KBM-7 (cell line): Measurements from ENCODE around the gene KAT6B.

ENCODE experiments used
- DNase-seq: peaks from one replicate; pipeline ENCODE4 v3.0.0-alpha.2; 2015
- in situ Hi-C: fragments of 300-500 bp; cut with MboI; formaldehyde crosslinking; loops from 2 replicates; pipeline ENCODE4 v1.14.3; 2020; ENCODE audit warnings: low sequenced_read_pairs, low pct_unique_long_range_greater_than_20kb, mixed read lengths

The KAT6B gene

DNA sequence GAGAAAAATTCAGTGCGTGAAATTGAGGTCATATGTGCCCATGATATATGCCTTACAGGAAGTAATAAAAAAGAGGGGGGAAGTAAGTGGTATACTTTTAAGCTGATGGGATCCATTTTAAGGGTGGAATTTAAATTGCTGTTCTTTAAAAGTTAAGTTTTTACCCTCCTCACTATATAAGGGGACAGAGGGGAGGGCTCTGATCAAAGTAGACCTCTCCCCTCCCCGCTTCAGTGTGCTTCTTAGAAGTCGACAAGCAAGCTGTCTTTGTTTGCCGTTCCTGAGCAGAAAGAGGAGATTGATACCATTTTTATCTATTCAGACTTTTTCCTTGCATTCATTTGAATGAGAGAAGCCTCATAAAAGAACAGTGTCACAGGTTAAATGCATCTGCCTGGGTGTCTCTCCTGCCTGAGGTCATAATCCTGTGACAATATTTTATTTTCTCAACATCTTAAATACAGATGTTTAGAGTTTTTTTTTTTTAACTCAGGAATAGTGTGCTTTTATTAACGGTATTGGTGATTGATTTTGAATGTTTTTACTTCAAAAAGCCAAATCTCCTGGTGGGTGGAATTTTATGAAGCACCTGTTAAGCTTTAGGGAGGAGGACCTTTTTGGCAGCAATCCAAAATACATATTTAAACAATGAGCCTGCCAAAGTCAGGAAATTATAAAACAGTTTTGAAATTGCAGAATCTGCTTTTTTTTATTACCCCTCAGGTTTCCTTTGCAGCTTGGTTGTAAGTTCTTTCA, 141.7 kb downstream of the KAT6B start:
- in situ Hi-C loops, result no loop called here
- peak; percentile 68 for DNase-seq

DNA sequence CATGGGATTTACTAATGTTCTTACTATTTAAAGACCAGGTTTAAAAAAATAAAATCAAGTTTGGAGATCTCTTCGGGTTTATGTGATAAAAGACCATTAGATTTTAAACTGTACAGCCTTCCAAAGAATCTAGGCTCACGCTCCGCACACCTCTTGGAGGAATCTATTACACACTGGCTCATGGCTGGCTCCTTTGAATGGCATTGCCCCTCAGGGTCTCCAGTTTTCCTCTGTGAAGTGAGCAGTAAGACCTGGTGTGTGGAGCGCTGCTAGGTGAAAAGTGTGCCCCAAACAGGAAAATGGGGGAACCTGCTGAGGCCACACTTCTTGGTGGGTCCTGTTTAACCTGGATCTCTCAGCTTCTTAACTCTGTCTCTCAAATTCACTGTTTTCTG, 142.3 kb downstream of the KAT6B start:
- in situ Hi-C loops, result no loop called here
- no peak for DNase-seq

DNA sequence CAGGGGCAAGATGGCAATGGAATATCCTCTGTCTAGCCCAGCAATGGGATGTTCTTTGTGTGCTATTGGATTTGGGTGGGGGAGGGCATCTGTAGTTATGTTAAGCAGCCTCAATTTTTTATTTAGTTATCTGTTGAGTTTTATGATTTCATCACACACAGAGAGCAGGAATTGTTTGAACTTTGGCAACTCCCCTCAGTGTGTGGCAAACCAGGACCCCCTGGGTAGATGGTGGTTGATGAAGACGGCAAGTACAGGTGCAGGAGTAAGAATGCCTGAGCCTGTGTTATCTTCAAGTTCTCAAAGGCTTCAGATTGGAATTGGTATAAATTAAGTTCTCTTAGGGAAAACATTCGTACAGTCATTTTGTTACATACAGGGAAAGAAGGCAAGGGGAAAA, 142.7 kb downstream of the KAT6B start:
- in situ Hi-C loops, result no loop called here
- DNase-seq, result no peak

DNA sequence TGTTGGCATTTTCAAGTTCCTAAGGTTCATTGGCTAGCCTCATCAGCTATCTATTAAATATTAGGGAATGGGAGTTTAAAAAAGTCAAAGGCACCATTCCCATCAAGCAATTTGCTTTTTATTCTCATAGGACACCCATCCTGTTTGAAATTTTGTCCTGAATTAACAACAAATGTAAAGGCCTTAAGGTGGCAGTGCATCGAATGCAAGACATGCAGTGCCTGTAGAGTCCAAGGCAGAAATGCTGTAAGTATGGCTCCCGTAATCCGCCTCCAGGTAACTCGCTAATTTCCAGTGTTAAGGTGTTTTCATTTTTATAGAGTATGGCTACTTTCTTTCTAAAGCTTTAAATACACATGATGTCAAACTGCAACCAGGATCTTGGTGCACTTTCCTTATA, 143.1 kb downstream of the KAT6B start:
- in situ Hi-C loops, result no loop called here
- DNase-seq, result no peak

DNA sequence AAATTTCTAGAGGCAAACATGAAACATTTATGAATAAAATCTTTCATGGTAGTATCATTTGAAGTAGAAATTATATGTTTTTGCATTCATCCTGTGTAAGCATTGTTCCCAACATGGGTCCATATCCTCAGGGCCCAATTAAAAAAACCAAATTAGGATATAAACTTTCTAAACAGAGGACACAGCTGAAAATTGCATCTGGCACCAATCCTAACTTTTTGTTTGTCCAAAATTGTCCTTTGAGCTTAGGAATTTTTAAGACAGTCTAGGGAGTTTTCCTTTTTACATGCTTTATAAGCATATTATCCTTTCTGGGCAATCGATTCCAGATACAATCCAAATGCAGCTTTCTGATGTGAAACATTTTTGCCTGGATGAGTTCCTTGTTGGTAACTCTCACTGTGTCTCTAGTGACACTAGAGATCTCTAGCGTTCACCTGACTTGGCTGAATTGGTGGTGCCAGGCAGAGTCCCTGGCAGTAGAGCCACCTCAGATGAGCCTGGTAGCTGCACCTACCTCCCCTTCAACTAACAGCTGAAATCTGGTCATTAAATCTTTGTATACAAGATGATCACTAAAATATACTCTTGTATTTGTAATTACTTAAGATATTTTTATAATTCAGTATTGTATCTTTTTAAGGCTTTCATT, 147.5 kb downstream of the KAT6B start:
- DNase-seq, result no peak
- in situ Hi-C loops, result no loop called here

DNA sequence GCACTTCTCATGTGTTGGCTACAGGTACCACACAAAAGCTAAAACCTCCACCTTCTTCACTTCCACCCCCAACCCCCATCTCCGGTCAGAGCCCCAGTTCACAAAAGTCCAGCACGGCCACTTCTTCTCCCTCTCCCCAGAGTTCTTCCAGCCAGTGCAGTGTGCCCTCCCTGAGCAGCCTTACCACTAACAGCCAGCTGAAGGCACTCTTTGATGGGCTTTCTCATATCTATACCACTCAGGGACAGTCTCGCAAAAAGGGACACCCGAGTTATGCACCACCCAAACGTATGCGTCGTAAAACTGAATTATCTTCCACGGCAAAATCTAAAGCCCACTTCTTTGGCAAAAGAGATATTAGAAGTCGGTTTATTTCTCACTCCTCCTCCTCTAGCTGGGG, 149.4 kb downstream of the KAT6B start:
- DNase-seq, result no peak
- in situ Hi-C loops, result no loop called here

DNA sequence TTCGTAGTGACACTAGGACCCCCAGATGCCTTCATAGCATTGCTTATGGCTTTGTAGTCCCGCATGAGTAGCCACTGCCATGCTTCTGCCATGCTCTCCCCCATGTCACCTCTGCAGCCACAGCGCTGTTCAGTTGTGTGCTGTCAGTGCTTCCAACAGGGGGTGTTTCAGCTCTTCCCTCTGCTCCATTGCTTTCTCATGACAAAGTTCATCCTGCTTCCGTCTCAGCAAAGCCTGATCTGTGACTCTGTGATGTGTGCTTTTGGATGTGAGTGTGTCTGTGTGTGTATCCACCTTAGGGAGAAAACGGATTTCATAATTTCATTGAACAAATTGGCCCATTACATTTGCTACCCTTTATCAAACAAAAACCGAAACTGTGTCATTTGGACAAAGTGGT, 150.2 kb downstream of the KAT6B start:
- DNase-seq, result no peak
- in situ Hi-C loops, result no loop called here

DNA sequence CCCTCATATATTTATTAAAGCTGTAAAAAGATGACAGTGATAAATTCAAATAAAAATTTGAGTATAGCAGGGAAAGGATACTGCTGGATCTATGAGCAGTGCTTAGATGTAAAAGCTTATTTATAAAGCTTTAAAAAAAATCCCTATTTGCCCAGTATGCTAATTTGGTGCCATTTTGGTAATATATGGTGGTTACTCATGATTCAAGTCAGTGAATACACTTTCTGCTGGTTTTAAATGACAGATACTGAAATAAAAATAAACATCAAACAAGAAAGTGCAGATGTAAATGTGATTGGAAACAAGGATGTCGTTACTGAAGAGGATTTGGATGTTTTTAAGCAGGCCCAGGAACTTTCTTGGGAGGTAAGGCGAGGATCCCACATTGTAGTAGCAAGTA, 150.7 kb downstream of the KAT6B start:
- in situ Hi-C loops, result no loop called here
- DNase-seq, result no peak

DNA sequence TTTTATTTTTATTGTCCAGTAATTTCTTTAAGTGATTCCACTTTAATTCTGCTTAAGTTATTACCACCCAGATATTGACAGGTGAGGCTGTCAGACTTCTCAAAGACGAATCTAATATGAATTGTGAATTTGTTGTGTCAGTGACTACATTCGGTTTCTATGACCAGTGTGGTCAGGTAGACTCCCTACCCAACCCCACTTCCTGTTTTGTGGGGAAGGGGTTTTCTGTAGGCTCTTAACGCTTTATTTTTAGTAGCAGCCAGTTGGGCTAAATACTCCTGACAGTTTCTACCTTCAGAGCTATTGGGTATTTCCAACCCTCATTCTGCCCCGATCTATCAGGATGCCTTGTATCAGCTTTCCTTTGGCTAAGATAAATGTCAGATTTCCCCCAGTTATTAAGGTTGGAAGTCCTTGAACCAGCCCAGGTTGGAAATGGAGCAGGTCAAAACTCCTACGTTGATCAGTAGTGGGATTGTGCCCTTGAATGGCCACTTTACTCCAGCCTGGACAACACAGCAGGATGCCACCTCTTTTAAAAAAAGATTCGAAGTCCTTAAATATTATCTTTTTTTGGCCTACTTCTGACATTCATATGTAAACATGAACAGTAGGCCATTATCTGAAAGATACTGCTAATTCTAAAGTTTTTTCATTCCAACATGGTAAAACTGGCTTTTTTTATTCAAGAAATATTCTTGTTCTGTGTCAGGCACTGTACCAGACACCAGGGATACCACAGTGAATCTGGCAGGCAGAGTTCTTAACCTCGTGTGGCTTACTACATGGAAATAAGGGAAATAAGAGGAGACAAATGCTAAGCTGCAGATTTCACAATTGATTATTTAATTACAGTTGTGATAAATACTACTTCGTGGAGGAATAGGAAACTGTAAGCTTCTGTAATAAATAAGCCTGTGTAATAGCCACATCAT, 151.8 kb downstream of the KAT6B start:
- in situ Hi-C loops, result no loop called here
- peak; percentile 68 for DNase-seq

DNA sequence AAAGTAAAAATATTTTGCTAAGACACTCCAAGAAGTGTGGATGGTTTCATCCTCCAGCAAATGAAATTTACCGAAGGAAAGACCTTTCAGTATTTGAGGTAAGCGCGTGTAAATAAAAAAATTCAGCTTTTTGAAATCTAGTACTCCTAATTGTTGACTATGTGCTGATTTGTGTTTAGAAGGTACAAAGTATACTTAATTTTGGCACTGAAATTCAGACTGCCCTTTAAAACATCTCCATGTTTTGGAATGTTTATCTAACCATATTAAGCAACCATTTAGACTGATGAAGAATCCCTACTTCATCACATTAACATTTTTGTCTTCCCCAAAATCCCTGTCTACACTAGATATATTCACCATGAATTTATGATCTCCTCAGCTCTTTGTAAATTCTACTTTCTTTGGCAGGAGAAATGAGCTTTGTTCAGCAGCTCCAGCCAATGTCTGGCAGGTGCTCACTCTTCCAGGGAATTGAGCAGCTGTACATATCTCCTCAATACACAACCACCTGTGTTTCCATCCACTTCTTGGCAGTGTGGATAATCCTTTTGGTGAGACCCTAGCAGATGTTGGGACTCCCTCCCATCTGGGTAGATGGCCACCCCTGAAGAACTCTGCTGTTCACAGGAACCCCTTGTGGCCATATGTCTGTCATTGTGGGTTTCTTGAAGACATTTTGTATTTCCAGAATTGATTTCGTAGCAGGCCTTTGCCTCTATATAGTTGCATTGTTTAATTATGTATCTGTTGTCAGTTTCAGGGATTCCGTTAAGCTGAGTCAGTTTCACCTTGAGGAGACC, 155.6 kb downstream of the KAT6B start:
- in situ Hi-C loops, result no loop called here
- DNase-seq, result no peak

DNA sequence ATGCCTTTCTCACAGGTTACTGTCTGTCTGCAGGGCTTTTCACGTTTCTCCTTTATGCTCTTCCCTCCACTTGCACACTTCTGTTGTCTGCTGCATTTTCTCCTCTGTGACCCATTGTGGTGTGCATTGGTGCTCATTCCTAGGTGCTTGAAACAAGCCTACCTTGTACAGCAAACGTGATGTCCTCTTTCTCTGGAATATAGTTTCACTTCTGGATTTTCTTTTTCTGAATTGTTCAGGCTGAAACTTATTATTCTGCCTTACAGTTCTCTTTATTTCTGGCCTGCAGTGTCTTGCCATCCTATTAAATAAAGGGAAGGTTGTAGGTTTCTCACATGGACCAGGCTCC, 156.2 kb downstream of the KAT6B start:
- DNase-seq, result no peak
- in situ Hi-C loops, result no loop called here

DNA sequence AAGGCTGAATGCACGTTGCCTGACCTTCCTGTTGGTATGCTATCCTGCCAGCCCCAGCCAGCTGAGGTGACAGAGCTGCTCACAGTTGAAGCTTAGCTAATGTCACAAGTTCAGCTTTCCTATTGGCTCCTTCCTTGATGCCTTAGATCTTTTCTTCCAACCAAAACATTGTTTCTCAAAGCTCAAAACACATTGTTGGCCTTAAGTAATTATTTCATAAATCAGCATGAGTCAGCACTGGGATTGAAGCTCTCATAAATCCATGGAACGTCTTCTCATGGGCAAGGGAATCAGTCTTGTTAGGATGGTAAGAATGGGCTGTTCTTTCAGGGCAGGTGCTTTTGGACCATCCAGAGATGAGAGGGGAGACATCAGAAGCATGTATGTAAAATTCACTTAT, 157.0 kb downstream of the KAT6B start:
- in situ Hi-C loops, result no loop called here
- no peak for DNase-seq

DNA sequence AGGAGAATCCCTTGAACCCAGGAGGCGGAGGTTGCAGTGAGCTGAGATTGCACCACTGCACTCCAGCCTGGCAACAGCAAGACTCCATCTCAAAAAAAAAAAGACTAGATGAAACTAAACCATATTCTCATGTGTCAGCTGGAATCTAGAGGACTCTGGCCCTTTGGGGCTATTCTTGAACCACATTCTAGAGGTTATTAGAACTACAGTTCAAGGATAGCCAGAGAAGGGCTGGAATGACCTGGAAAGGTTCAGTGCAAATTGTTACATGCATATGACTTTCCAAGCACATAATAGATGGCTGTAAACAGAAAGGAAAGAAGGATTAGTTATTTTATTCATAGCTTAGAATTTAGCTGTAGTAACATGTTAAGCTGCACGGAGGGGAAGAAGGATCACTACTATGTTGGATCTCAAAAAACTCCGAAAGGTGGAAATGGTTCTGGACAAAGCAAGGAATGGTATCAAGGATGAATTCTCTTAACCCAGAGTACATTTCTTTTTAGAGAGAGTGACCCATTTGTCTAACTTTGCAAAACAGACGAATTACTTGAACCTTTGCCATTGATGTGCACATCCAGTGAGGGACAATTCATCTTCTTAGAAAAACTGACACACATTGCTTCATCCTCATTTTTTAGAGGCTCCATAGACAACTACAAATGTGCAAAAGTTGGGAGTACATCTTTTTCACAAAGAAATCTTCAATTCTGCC, 161.1 kb downstream of the KAT6B start:
- in situ Hi-C loops, result no loop called here
- no peak for DNase-seq

DNA sequence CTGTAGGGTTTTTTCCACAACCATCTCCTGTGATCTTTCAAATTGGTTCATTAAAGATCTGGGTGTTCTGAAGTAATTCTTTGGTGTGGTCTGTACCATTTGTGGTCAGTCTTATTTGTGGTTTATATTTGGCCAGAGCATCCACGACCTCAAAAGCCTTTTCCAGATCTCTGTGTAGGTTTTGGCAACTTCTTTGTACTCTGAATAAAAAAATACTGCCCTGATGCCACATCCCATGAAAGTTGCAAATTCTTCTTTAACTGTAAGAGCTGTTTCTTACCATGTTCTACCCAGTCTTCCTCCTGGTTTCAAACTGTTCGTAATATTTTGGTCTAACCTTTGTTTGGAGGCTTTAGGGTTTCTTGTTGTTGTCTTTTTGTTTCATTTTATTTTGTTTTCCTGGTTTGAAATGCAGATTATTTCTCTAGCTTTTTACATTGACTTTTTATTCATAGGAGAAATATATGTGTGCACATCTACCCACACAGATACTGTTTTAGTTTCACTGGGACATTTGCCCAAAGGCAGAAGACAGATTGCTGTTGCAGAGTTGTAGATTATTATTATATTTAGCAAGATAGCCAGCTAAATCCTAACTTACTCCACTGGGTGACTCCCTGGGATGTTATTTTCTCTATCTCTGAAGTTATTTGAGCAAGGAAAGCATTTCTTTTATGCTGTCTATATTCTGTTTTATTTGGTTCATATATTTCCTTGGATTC, 161.8 kb downstream of the KAT6B start:
- DNase-seq, result no peak

DNA sequence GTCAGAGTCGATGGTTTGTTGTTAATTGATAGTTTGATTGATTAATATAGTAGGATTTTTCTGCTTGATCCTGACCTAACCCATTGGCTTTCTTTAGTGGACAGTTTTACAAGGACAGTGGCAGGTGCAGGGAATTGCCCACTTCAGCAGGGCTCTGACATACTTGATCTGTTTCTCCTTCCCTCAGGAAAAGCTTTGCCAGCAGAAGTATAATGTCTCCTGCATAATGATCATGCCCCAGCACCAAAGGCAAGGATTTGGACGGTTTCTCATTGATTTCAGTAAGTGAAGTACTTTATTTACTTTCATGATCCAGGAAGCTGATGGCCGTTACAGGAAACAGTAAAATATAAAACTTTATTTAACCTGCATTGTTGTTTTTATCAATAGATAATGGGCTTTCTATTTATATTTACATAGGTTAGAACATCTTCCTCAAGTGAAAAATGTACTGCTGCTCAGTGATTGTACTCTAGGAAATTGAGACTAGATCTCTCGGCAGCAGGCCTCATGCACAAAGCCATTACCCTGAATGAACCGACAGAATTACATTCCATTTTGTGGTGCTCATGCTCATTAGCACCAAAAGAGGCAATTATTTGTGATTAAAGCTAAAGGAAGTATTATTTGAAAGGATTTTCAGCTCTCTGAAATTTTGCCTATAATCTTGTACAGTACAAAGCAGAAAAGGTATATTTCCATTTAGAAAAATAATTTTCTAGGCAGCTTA, 162.6 kb downstream of the KAT6B start:
- DNase-seq, result no peak
- in situ Hi-C loops, result no loop called here

More for the DNA sequence above, 161.8 kb downstream of the KAT6B start:
- in situ Hi-C loops, result no loop called here

DNA sequence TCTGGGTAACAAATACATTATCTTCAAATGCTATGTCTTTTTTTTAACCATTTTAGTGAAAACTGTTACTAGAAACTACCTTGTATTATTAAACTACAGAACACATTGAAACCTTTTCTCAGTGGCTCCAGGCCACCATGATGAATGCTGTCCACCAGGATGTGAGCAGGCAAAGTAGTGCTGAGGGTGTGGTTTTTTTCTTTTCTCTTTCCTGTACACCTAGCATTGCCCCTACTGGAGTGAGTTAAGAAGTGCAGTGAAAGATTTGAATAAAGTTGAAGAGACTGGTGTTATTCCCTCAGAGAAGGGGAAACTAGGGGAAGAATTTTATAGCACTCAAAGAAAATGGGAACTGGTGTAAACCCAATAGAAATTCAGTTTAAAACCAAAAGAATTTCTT, 165.0 kb downstream of the KAT6B start:
- DNase-seq, result peak; percentile 36
- in situ Hi-C loops, result no loop called here

DNA sequence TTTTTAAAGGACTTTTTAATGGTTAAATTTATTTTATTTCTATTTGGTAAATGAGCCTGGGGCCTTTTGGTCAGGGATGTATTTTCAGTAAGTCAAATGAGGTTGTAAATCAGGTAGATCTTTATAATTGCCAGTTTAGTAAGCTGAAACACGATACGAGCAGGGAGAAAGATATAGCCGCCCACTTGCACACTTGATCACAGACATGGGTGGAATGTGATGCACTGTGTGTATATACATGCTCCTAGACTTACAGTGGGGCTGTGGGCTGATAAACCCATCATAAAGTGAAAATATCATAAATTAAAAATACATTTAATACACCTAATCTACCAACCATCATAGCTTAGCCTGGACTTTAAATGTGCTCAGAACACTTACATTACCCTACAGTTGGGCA, 165.7 kb downstream of the KAT6B start:
- in situ Hi-C loops, result no loop called here
- no peak for DNase-seq

DNA sequence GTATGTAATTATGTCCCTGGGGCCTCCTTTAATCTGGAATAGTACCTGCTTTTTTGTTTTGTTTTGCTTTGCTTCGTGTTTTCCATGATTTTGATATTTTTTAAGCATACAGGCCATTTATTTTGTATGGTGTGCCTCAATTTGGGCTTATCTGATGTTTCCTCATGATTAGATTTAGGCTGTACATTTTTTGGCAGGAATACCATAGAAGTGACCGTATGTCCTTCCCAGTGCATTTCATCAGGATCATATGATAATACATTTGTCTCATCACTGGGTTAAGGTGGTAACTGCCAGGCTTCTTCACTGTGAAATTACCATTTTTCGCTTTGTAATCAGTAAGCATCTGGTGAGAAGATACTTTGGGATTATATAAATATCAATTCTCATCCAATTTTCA, 167.2 kb downstream of the KAT6B start:
- in situ Hi-C loops, result no loop called here
- DNase-seq, result no peak
